HG03457 (cell line): ENCODE data around the gene SERF1B.
"Not testable (repeated sequence)": the region's sequence is repeated elsewhere in the genome, so short reads cannot be mapped to it uniquely, and the experiment has no call there.

Experiments used
- ATAC-seq: cut with Tn5 transposase; IDR thresholded peaks from one replicate; pipeline ENCODE4 v1.9.1; 2021; ENCODE audit warnings: moderate number of reproducible peaks; ENCODE audit not compliant: unreplicated experiment

SERF1B gene

DNA sequence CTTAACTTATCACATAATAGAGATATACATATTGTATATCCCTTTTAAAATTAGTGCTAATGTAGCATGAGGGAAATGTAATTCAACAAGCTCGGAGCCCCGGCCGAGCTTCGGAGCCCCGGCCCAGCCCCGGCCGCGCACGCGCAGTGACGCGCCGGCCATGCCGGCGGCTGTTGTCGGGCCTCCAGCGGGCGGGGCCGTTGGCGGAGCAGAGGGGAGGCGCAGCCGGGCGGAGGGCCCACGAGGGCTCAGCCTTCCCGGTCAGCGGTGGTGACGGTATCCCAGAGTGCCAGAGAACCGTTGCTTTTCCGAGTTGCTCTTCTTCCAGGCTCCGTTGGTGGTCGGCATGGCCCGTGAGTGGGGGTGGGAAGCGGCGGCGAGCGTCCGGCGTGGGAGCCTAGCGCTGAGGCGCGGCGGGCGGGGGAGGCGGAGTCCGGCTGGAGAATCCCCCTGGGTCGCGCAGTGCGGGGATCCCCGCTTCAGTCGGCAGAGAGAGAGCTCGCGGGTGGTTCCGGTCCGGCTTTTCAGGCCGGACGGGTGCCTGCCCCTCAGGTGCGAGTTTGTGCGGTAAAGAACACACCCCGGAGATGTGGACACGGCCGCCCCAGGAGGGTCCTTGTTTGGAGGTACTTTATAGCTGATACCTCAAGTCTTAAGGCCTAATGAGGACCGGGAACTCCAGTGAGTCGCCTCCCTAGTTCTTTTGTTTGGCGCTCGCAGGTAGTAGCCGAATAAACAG is at the start of gene SERF1B:
SERF1B (plus strand) TSS at position 146 of the 739 bp plus-strand sequence; CDS start at position 347, 201 bp downstream.
- peak; percentile 73 for ATAC-seq

DNA sequence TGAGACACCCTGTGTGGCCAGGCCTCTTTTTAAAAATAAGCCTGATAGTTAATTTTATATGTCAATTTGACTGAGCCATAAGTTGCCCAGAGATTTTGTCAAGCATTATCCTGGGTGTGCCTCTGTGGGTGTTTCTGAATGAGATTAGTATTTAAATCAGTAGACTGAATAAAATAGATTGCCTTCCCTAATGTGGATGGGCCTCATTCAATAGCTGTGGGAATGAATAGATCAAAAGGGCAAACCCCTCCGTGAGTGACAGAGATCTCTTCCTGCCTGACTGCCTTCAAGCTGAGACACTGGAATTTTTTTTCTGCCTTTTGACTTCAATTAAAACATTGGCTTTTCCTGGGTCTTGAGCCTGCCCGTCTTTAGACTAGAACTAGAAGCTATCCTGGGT is 33.3 kb upstream of the SERF1B start:
- not testable (repeated sequence) for ATAC-seq

DNA sequence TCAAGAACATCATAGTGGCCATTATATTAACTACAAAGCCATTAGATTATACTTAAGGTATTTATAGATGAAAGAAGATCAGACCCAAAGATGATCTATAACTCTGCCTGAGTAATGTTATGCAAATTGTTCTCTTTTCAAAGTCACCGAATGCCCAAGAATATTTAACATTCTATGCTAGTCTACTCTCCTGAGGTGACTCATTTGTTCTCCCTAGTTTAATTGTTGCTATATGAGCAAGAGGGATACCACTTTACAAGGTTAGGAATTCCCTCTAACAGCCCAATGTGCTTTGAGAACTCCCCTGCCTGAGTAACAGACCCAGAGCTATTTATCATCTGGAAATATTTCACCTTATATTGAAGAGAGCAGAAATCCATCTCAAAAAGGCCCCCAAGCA is 29.5 kb upstream of the SERF1B start:
- not testable (repeated sequence) for ATAC-seq

DNA sequence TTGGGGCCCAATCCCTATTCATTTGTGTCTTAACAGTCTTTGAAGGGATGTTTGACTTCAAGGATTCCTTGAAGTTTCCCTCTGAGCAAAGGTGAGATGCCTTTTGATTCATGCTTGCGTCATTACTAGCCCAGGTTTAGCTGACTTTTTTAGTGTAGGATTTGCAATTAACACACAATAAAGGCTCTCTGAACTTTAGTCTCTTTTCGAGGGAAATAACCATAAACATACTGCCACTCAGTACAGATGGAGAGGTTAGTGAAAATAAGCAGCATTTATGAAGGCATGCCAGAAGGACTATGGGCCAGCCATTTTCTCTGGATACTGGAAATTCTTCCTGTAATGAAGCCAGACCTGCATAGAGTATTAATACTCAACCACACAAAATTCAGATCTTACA is 4.4 kb upstream of the SERF1B start:
- ATAC-seq = not testable (repeated sequence)

DNA sequence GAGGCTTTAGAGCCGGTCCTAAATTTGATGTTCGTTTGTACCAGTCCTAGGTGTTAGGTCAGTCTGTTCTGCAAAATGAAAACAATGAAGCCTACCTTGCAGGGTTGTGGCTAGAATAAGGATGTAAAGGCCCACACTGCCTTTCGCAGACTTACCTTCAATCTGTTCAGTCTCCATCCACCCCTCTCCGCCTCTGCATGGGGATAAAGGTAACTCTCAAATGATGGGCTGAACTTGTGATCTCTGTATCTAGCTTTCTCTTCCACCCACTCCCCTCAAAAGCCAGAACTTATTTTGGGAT is 744 bp downstream of the SERF1B start:
- ATAC-seq = peak; percentile 14

DNA sequence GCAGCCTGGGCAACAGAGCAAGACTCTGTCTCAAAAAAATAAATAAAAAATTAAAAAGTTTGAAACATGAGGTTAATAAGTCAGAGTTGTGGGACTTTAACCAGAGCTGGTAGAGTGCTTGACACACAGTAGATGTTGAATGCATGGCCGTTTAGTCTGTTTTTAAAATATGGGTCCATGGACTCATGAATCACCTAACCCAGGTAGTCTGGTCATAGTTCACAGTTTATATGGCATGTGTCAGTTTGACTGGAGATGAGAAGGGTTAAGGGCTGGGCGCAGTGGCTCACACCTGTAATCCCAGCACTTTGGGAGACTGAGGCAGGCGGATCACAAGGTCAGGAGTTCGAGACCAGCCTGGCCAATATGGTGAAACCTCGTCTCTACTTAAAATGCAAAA is 6.2 kb downstream of the SERF1B start:
- ATAC-seq = not testable (repeated sequence)

DNA sequence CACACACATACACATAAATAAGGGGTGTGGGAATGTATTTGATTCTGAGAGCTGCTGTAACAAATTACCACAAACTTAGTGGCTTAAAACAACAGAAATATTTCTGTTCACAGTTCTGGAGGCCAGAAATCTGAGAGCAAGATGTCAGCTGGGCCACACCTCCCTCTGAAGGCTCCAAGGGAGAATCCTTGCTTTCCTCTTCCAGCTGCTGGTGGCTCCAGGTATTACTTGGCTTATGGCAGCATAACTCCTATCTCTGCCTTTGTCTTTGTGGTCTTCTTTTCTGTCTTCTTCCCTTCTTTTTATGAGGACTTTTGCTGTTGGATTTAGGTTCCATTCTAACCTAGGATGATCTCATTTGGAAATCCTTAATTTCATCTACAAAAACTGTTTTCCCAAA is 16.4 kb downstream of the SERF1B start:
- ATAC-seq = not testable (repeated sequence)

DNA sequence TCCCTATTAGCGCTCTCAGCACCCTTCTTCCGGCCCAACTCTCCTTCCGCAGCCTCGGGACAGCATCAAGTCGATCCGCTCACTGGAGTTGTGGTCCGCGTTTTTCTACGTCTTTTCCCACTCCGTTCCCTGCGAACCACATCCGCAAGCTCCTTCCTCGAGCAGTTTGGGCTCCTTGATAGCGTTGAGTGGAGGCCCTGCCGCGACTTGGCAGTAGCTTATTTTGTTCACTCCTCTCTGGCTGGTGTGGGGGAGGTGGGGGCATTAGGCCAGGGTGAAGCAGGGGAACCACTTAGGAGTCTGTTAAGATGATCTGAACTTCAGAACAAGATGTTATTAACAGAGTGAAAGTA is 24.7 kb downstream of the SERF1B start:
- not testable (repeated sequence) for ATAC-seq

DNA sequence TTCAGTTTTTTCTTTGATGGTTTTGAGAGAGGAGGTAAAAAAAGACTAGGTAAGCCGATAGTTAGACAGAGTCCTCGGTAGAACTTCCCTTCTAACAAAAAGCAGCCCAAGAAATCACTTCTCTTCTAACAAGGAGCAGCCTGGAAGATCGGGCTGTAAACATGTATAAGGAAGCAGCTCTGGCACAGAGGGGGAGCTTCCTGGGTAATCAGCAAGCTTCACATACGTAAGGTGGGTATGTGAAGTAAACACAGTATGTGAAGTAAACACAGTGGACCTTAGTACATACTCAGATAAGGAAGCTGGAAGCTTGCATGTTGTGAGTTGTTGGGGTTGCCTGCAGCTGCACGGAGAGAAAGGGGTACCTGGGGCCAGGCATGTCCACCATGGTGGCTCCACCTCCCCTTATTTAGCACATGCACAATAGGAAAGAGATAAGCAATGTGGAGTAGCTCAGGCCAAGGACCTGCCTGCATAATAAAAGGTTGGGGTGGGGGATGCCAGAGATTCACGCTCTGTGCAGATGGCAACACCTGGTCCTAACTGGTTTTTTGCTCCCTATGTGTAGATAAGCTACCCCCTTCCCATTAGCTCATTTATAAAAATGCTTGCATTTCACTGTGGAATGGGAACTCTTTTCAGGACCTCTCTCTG is 31.4 kb downstream of the SERF1B start:
- not testable (repeated sequence) for ATAC-seq

DNA sequence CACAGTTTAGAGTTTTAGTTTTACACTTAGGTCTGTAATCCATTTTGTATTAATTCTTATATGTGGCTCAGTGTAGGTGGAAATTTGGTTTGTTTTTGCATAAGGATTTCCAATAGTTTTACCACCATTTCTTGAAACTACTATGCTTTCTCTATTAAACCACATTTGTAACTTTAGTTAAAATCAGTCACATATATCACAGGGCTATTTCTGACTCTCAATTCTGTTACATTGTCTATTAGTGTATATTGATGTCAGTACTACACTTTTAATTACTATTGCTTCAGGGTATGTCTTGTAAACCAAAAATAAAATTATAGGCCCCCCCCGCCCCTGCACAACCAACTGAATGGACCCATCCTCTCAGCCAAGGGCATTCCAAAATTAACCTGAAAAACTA is 32.1 kb downstream of the SERF1B start:
- ATAC-seq = not testable (repeated sequence)

DNA sequence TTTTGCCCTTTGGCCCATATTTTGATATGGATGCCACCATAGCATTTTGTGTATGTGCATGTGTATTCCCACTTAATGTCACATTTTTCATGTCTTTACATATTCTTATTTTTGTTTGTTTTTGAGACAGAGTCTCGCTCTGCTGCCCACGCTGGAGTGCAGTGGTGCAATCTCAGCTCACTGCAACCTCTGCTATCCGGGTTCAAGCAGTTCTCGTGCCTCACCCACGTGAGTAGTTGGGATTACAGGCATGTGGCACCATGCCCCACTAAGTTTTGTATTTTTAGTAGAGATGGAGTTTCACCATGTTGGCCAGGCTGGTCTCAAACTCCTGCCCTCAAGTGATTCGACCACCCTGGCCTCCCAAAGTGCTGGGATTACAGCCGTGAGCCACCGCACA is 52.6 kb downstream of the SERF1B start:
- ATAC-seq = not testable (repeated sequence)

DNA sequence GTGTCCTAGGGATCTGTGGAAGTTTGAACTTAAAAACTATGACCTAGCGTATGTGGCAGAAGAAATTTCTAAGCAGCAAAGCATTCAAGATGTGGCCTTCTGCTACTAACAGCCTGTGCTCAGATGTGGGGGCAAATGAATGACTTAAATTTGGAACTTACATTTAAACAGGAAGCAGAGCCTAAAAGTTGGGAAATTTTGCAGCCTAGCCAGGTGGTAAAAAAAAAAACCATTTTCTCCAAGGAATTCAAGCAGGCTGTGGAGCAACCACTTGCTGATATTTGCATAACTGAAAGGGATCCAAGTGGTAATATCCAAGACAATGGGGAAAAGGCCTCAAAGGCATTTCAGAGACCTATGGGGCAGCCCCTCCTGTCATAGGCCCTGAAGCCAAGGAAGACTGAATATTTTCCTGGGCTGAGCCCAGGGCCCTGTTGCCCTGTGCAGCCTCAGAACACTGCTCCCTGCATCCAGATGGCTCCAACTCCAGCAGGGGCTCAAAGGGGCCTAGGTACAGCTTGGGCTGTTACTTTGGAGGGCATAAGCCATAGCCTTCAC is 63.9 kb downstream of the SERF1B start:
- ATAC-seq = not testable (repeated sequence)

DNA sequence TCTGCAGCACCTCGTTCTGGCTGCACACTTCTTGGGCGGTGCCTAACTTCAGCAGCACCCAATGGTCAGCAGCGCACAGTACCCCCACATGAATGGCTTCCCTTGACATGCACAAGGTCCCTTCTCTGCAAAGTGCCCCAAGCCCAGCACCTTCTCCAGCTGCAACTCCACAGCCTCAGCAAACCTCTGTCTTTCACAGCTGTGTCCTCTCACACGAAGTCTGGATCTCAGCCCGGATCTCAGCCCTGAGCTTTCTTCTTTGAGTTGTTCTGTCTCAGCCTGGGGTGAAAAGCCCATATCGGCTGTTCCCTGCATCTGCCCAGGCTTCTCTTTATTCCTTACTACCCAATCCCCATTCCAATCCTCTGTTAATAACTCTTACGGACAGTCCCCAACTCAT is 66.7 kb downstream of the SERF1B start:
- not testable (repeated sequence) for ATAC-seq
